ENCODE results near the gene CCAR1.
"Not testable (repeated sequence)": the region's sequence is repeated elsewhere in the genome, so short reads cannot be mapped to it uniquely, and the experiment has no call there.

DNA sequence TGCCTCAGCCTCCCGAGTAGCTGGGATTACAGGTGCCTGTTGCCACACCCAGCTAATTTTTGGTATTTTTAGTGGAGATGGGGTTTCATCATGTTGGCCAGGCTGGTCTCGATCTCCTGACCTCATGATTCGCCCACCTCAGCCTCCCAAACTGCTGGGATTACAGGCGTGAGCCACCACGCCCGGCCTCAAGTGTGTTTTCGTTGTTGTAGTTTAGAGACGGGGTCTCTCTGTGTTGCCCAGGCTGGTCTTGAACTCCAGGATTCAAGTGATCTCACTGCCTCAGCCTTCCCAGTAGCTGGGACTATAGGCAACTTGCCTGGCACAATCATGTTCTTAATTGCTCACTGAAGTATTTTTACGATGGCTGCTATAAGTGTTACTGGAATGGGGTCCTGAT lies 89.8 kb downstream of the CCAR1 start:
- TF ChIP-seq POLR2AphosphoS5 (IDR thresholded peaks at IDR 0.05; ENCODE audit: borderline replicate concordance, low read depth, low read length); EZH2 (IDR thresholded peaks at IDR 0.05); FOXP2 (optimal IDR thresholded peaks at IDR 0.05; ENCODE audit: control extremely low read depth, extremely low read length, insufficient read depth): not testable (repeated sequence)
